Effector memory CD4-positive, alpha-beta T cell (primary cell): ENCODE results near the gene CPEB4.

Experiments used
- DNase-seq, 3 donors: peaks; one replicate each; pipeline ENCODE4 v3.0.0-alpha.2; 2020
- H3K27ac ChIP-seq: 2 replicates; pipeline ENCODE4 v1.7.0; 2013; ENCODE audit warnings: mild to moderate bottlenecking, low read length, moderate library complexity; ENCODE audit not compliant: insufficient read depth, poor library complexity, severe bottlenecking
- H3K27me3 ChIP-seq: replicated peaks from 2 replicates; pipeline ENCODE4 v1.7.0; 2013; ENCODE audit warnings: mild to moderate bottlenecking, low read length; ENCODE audit not compliant: insufficient read depth, control insufficient read depth, poor library complexity, severe bottlenecking
- H3K36me3 ChIP-seq: 2 replicates; pipeline ENCODE4 v1.7.0; 2013; ENCODE audit warnings: mild to moderate bottlenecking, low read length, moderate library complexity; ENCODE audit not compliant: control insufficient read depth, insufficient read depth
- H3K4me1 ChIP-seq: 2 replicates; pipeline ENCODE4 v1.7.0; 2013; ENCODE audit warnings: low read length, mild to moderate bottlenecking; ENCODE audit not compliant: control insufficient read depth, insufficient read depth, poor library complexity, severe bottlenecking
- H3K4me3 ChIP-seq: 2 replicates; pipeline ENCODE4 v1.7.0; 2013; ENCODE audit warnings: low read length, low read depth, mild to moderate bottlenecking; ENCODE audit not compliant: insufficient read depth, poor library complexity, severe bottlenecking
- H3K9me3 ChIP-seq: 2 replicates; pipeline ENCODE4 v1.7.0; 2013; ENCODE audit warnings: mild to moderate bottlenecking, low read length, moderate library complexity; ENCODE audit not compliant: control insufficient read depth

The CPEB4 gene

GRCh38 chr5:173859408-173860159 lies 28.6 kb upstream of the CPEB4 start:
- no peak for DNase-seq
- H3K36me3 ChIP-seq = no peaks in the 10 kb centered on the region
- no peaks in the 10 kb centered on the region for H3K4me1 ChIP-seq
- H3K27me3 ChIP-seq = no peaks in the 10 kb centered on the region
- no peak overlapping the region for H3K27ac ChIP-seq
- no peaks in the 10 kb centered on the region for H3K9me3 ChIP-seq
- H3K4me3 ChIP-seq = no peak overlapping the region

GRCh38 chr5:173862047-173862477 lies 26.1 kb upstream of the CPEB4 start:
- no peaks in the 10 kb centered on the region for H3K9me3 ChIP-seq
- no peaks in the 10 kb centered on the region for H3K27me3 ChIP-seq
- DNase-seq = no peak
- H3K27ac ChIP-seq = no peak overlapping the region
- no peak overlapping the region for H3K4me3 ChIP-seq
- no peaks in the 10 kb centered on the region for H3K36me3 ChIP-seq
- no peaks in the 10 kb centered on the region for H3K4me1 ChIP-seq

GRCh38 chr5:173863359-173863758 lies 24.8 kb upstream of the CPEB4 start:
- Histone ChIP-seq H3K4me1 (no peaks in the 10 kb centered on the region), H3K36me3 (no peaks in the 10 kb centered on the region), H3K27ac (no peak overlapping the region), H3K9me3 (no peaks in the 10 kb centered on the region), H3K4me3 (no peak overlapping the region), H3K27me3 (no peaks in the 10 kb centered on the region)
- DNase-seq = no peak

DNA sequence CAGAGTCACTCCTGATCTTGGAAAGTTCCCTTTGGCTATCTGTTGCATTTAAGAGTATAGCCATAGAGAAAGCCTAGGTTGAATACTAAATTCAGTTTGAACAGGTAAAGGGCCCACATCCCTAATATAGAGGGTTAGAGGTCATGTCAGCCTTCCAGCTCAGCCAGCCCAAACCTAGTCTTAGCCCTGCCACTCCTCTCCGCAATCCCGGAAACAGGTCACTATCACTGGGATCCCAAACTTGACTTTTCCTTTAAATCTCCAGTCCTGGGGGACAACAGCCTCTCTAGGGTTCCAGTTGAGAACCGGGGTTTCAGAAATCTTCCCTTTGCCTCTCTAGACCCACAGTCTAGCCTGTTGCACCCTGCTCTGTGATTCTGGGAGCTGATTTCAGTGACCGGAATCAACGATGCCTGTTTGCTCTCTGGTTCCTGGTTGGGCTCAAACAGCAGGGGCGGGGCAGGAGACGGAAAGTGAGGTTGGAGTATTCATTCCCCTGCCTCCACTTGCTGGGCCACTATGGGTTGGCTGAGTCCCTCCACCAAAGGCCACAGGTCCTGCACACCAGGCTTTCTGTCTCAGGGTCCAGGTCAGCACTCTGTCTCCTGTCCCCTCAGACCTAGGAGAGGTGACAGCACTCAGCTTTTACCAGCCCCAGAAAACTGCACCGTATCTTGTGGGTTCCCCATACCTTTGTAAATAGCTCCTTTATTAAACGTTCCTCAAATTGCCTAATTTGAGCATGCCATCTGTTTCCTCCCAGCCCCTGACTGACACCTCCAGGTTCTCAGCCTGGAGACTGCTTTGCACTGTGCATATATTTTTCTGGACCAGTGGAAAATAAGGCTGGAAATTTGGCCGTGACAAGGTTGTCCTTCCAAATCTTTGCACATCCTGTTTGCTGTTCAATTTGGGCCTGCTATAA lies 23.8 kb upstream of the CPEB4 start:
- Histone ChIP-seq H3K36me3 (no peaks in the 10 kb centered on the region), H3K4me3 (no peak overlapping the region), H3K27me3 (no peaks in the 10 kb centered on the region), H3K4me1 (no peaks in the 10 kb centered on the region), H3K27ac (no peak overlapping the region), H3K9me3 (no peaks in the 10 kb centered on the region)
- DNase-seq = no peak

- DNase-seq = no peak
- Histone ChIP-seq H3K27me3 (no peaks in the 10 kb centered on the region), H3K36me3 (no peaks in the 10 kb centered on the region), H3K4me3 (no peak overlapping the region), H3K27ac (no peak overlapping the region), H3K4me1 (no peaks in the 10 kb centered on the region), H3K9me3 (no peaks in the 10 kb centered on the region)
These were observed 21.8 kb upstream of the CPEB4 start for GRCh38 chr5:173866243-173866857.

- H3K27ac ChIP-seq = no peak overlapping the region
These were observed 21.1 kb upstream of the CPEB4 start for GRCh38 chr5:173866858-173867679.

GRCh38 chr5:173868096-173868880 lies 19.9 kb upstream of the CPEB4 start:
- DNase-seq = no peak
- H3K4me3 ChIP-seq = no peak overlapping the region
- H3K4me1 ChIP-seq = no peaks in the 10 kb centered on the region
- H3K36me3 ChIP-seq = no peaks in the 10 kb centered on the region
- no peaks in the 10 kb centered on the region for H3K9me3 ChIP-seq
- H3K27ac ChIP-seq = no peak overlapping the region
- no peaks in the 10 kb centered on the region for H3K27me3 ChIP-seq

More at GRCh38 chr5:173866858-173867679, 21.1 kb upstream of the CPEB4 start:
- H3K36me3 ChIP-seq = no peaks in the 10 kb centered on the region
- no peaks in the 10 kb centered on the region for H3K9me3 ChIP-seq
- no peak overlapping the region for H3K4me3 ChIP-seq
- DNase-seq = no peak
- no peaks in the 10 kb centered on the region for H3K4me1 ChIP-seq
- no peaks in the 10 kb centered on the region for H3K27me3 ChIP-seq

GRCh38 chr5:173869316-173869715 lies 18.8 kb upstream of the CPEB4 start:
- DNase-seq = no peak
- no peaks in the 10 kb centered on the region for H3K36me3 ChIP-seq
- no peaks in the 10 kb centered on the region for H3K4me1 ChIP-seq
- no peaks in the 10 kb centered on the region for H3K9me3 ChIP-seq
- H3K4me3 ChIP-seq = no peak overlapping the region
- H3K27me3 ChIP-seq = no peaks in the 10 kb centered on the region
- no peak overlapping the region for H3K27ac ChIP-seq

GRCh38 chr5:173872957-173873305 lies 15.2 kb upstream of the CPEB4 start:
- H3K4me3 ChIP-seq = no peak overlapping the region
- DNase-seq = no peak
- H3K9me3 ChIP-seq = no peaks in the 10 kb centered on the region
- no peak overlapping the region for H3K27ac ChIP-seq
- no peaks in the 10 kb centered on the region for H3K27me3 ChIP-seq
- no peaks in the 10 kb centered on the region for H3K4me1 ChIP-seq
- H3K36me3 ChIP-seq = no peaks in the 10 kb centered on the region
